SJCRH30 (cell line): Measurements from ENCODE around the gene ROBO2. TPM values are rescaled to one million over a fixed set of nuclear protein-coding genes. Genes with fewer than 3 reads are reported as not detected.
A peak's percentile ranks its signal among the peaks of the same experiment; 100 is the strongest.

Source experiments
- DNase-seq, 2 experiments: peaks; one replicate each; pipeline ENCODE4 v3.0.0-alpha.2; 2015 to 2020
- H3K27ac ChIP-seq: fragments of 250-450 bp; sonication (Bioruptor Pico); 2 replicates; pipeline ENCODE4 v1.5.1; 2020; ENCODE audit warnings: mild to moderate bottlenecking, moderate library complexity
- H3K27me3 ChIP-seq: fragments of 250-450 bp; sonication (Bioruptor Pico); 2 replicates; pipeline ENCODE4 v1.5.1; 2020; ENCODE audit warnings: mild to moderate bottlenecking, moderate library complexity
- H3K36me3 ChIP-seq: fragments of 250-450 bp; sonication (Bioruptor Pico); 2 replicates; pipeline ENCODE4 v1.5.1; 2020; ENCODE audit warnings: mild to moderate bottlenecking, moderate library complexity
- H3K4me1 ChIP-seq: fragments of 250-450 bp; sonication (Bioruptor Pico); 2 replicates; pipeline ENCODE4 v1.5.1; 2020; ENCODE audit warnings: mild to moderate bottlenecking, moderate library complexity
- H3K4me3 ChIP-seq: fragments of 250-450 bp; sonication (Bioruptor Pico); 2 replicates; pipeline ENCODE4 v1.5.1; 2020; ENCODE audit warnings: mild to moderate bottlenecking, moderate library complexity
- H3K9me3 ChIP-seq: fragments of 250-450 bp; sonication (Bioruptor Pico); replicated peaks from 2 replicates; pipeline ENCODE4 v1.5.1; 2020; ENCODE audit warnings: mild to moderate bottlenecking, moderate library complexity
- total RNA-seq: library from RNA; depleted of rRNA; stranded (reverse); fragments of >200 nt; shearing (Covaris generic); gene quantifications from 2 replicates; pipeline ENCODE4 v1.2.3, GENCODE V29; 2014

The ROBO2 gene
- total RNA-seq, 1 experiment from 2014 or later: 14.3 TPM

DNA sequence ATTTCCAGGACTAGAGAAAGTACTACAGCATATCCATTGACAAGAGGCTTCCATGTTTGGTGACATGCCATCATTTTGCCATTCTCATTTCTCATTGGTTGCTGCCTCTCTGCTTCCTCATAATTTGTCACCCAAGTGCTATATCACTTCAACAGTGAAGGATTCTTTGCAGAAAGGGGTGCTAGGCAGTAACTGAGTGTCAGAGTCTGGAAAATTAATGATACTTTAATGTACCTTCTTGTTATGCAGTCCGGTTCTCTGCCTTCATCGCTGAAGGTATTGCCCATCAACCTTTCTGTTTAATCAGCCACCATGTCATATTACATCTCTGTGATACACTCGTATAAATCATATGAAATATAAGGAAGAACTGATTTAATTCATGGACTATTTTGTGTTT is 550.3 kb downstream of the ROBO2 start:
- no peaks in the 10 kb centered on the region for H3K4me1 ChIP-seq

GRCh38 chr3:77595371-77595870 is 555.5 kb downstream of the ROBO2 start:
- no peak for DNase-seq
- Histone ChIP-seq H3K9me3 (no peaks in the 10 kb centered on the region), H3K27me3 (no peaks in the 10 kb centered on the region), H3K27ac (no peak overlapping the region), H3K4me3 (no peak overlapping the region), H3K4me1 (no peaks in the 10 kb centered on the region), H3K36me3 (no peaks in the 10 kb centered on the region)

More for the DNA sequence above, 550.3 kb downstream of the ROBO2 start:
- Histone ChIP-seq H3K36me3 (no peaks in the 10 kb centered on the region), H3K4me3 (no peak overlapping the region), H3K27ac (no peak overlapping the region), H3K9me3 (no peaks in the 10 kb centered on the region), H3K27me3 (no peaks in the 10 kb centered on the region)
- DNase-seq: no peak

- H3K9me3 ChIP-seq: no peaks in the 10 kb centered on the region
- H3K4me3 ChIP-seq: no peak overlapping the region
- no peaks in the 10 kb centered on the region for H3K27me3 ChIP-seq
- DNase-seq: no peak
- no peaks in the 10 kb centered on the region for H3K36me3 ChIP-seq
- H3K4me1 ChIP-seq: no peaks in the 10 kb centered on the region
- no peak overlapping the region for H3K27ac ChIP-seq
Measured at GRCh38 chr3:77599948-77600347, 560.0 kb downstream of the ROBO2 start.

- Histone ChIP-seq H3K27me3 (no peaks in the 10 kb centered on the region), H3K4me3 (no peak overlapping the region), H3K27ac (no peak overlapping the region), H3K36me3 (no peaks in the 10 kb centered on the region), H3K4me1 (no peaks in the 10 kb centered on the region), H3K9me3 (no peaks in the 10 kb centered on the region)
- DNase-seq: no peak
Measured at GRCh38 chr3:77601823-77602415, 562.0 kb downstream of the ROBO2 start.

GRCh38 chr3:77602722-77603121 is 562.8 kb downstream of the ROBO2 start:
- Histone ChIP-seq H3K27me3 (no peaks in the 10 kb centered on the region), H3K36me3 (no peaks in the 10 kb centered on the region), H3K9me3 (no peaks in the 10 kb centered on the region), H3K4me3 (no peak overlapping the region), H3K4me1 (no peaks in the 10 kb centered on the region), H3K27ac (no peak overlapping the region)
- no peak for DNase-seq

DNA sequence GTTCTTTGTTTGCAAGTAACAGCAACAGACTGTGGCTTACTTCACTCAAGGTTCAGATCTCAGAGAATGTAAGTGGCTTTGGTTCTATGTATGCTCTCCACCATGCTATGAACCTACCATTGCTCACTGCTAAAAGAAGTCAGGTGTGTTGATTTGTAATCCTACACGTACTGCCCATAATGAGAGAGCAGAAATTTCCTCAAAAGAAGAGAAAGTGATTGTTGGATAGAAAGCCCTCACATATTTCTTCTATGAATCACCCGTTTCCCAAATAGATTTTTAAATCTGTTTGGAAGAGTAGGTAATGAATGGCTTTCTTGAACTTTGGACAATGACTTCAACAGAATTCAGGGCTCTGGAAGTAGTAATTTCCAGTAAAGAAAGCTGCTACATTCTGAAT is 565.4 kb downstream of the ROBO2 start:
- no peaks in the 10 kb centered on the region for H3K4me1 ChIP-seq
- DNase-seq: no peak
- no peak overlapping the region for H3K4me3 ChIP-seq
- H3K27me3 ChIP-seq: no peaks in the 10 kb centered on the region
- no peak overlapping the region for H3K27ac ChIP-seq
- no peaks in the 10 kb centered on the region for H3K9me3 ChIP-seq
- no peaks in the 10 kb centered on the region for H3K36me3 ChIP-seq

DNA sequence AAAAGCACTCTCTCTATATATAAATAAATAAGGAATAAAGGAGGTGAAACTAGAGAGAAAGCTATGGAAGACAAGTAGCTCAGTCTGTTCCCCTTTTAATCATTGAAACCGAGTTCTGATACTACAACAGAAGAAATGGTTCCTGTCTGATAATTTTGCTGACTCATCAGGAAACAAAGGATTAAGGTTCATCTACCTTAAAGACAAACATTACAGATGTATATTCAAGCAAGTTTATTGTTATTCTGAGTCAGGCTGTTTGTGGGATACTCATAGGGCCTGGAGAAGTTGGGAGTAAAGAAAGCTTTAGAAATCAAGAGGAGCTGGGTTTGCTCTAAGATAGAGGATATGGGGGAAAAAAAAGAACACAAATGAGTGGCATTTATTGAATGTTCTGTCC is 566.0 kb downstream of the ROBO2 start:
- DNase-seq: no peak
- Histone ChIP-seq H3K4me3 (no peak overlapping the region), H3K4me1 (no peaks in the 10 kb centered on the region), H3K27ac (no peak overlapping the region), H3K9me3 (no peaks in the 10 kb centered on the region), H3K36me3 (no peaks in the 10 kb centered on the region), H3K27me3 (no peaks in the 10 kb centered on the region)

GRCh38 chr3:77606372-77606771 is 566.5 kb downstream of the ROBO2 start:
- H3K36me3 ChIP-seq: no peaks in the 10 kb centered on the region
- no peak overlapping the region for H3K27ac ChIP-seq
- H3K4me1 ChIP-seq: no peaks in the 10 kb centered on the region
- H3K4me3 ChIP-seq: no peak overlapping the region
- no peaks in the 10 kb centered on the region for H3K9me3 ChIP-seq
- no peaks in the 10 kb centered on the region for H3K27me3 ChIP-seq
- no peak for DNase-seq

- H3K36me3 ChIP-seq: no peaks in the 10 kb centered on the region
- H3K27me3 ChIP-seq: no peaks in the 10 kb centered on the region
- H3K4me3 ChIP-seq: no peak overlapping the region
- no peak for DNase-seq
- H3K9me3 ChIP-seq: no peaks in the 10 kb centered on the region
- H3K27ac ChIP-seq: no peak overlapping the region
- no peaks in the 10 kb centered on the region for H3K4me1 ChIP-seq
Measured at GRCh38 chr3:77618686-77619085, 578.8 kb downstream of the ROBO2 start.

- Histone ChIP-seq H3K27me3 (no peaks in the 10 kb centered on the region), H3K4me1 (no peaks in the 10 kb centered on the region), H3K4me3 (no peak overlapping the region), H3K36me3 (no peaks in the 10 kb centered on the region), H3K9me3 (no peaks in the 10 kb centered on the region), H3K27ac (no peak overlapping the region)
- DNase-seq: no peak
Measured at GRCh38 chr3:77620009-77620408, 580.1 kb downstream of the ROBO2 start.

DNA sequence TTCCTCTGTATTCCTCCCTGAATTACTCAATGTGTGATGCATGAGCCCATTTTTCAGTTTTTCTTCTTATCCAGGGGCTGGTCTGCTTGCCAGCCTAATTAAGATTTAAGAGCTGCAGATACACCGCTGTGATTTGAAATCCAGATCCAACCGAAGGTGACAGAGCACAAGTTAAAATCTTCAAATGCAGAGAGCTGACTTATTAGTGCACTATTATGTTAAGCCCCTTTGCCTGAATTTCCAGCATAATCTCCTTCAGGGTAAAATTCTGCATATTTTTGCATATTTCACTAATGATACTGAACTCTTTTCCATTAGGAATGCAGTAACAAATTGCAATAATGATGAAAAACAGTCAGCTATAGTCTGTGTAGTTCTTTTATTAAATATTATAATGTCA is 583.6 kb downstream of the ROBO2 start:
- no peak overlapping the region for H3K27ac ChIP-seq
- no peak for DNase-seq
- no peaks in the 10 kb centered on the region for H3K4me1 ChIP-seq
- no peaks in the 10 kb centered on the region for H3K9me3 ChIP-seq
- no peaks in the 10 kb centered on the region for H3K36me3 ChIP-seq
- no peak overlapping the region for H3K4me3 ChIP-seq
- no peaks in the 10 kb centered on the region for H3K27me3 ChIP-seq

GRCh38 chr3:77626157-77626556 is 586.3 kb downstream of the ROBO2 start:
- H3K36me3 ChIP-seq: no peaks in the 10 kb centered on the region
- no peaks in the 10 kb centered on the region for H3K9me3 ChIP-seq
- H3K27ac ChIP-seq: no peak overlapping the region
- no peak overlapping the region for H3K4me3 ChIP-seq
- H3K27me3 ChIP-seq: no peaks in the 10 kb centered on the region
- H3K4me1 ChIP-seq: no peaks in the 10 kb centered on the region
- DNase-seq: no peak

- no peak overlapping the region for H3K4me3 ChIP-seq
- no peaks in the 10 kb centered on the region for H3K9me3 ChIP-seq
- DNase-seq: no peak
- no peaks in the 10 kb centered on the region for H3K4me1 ChIP-seq
- H3K27ac ChIP-seq: no peak overlapping the region
- no peaks in the 10 kb centered on the region for H3K27me3 ChIP-seq
- no peaks in the 10 kb centered on the region for H3K36me3 ChIP-seq
Measured at GRCh38 chr3:77648214-77648613, 608.3 kb downstream of the ROBO2 start.

GRCh38 chr3:77648664-77649063 is 608.8 kb downstream of the ROBO2 start:
- Histone ChIP-seq H3K4me3 (no peak overlapping the region), H3K9me3 (no peaks in the 10 kb centered on the region), H3K4me1 (no peaks in the 10 kb centered on the region), H3K27ac (no peak overlapping the region), H3K36me3 (no peaks in the 10 kb centered on the region), H3K27me3 (no peaks in the 10 kb centered on the region)
- DNase-seq: no peak

DNA sequence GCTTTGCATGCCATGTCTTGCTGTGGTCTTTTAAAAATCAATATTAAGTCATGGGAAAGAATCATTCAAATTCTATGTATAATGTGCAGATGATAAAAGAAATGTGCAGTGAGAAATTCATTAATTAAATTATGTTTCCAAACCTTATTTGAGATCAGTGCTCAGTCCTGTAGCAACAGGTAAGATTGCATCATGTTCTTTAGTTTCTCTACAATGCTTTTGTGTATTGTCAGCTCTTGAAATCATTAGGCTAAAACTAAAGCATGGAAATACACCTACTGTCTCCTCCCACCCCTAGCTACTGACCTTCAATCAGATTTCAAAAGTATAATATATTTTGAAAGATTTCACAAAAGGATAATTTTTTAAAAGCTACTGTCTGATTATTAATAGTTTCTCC is 612.7 kb downstream of the ROBO2 start:
- Histone ChIP-seq H3K4me1 (peaks cover 11% of the 10 kb centered on the region), H3K9me3 (no peaks in the 10 kb centered on the region), H3K36me3 (no peaks in the 10 kb centered on the region), H3K27me3 (no peaks in the 10 kb centered on the region), H3K4me3 (no peak overlapping the region), H3K27ac (no peak overlapping the region)
- DNase-seq: no peak

- DNase-seq: peak; percentile 49 to 51
- Histone ChIP-seq H3K4me3 (no peak overlapping the region), H3K36me3 (no peaks in the 10 kb centered on the region), H3K27ac (peak overlapping the region; percentile 66), H3K9me3 (no peaks in the 10 kb centered on the region), H3K4me1 (peaks cover 11% of the 10 kb centered on the region), H3K27me3 (no peaks in the 10 kb centered on the region)
Measured at GRCh38 chr3:77655396-77655795, 615.5 kb downstream of the ROBO2 start.
